Measurements from ENCODE around the gene NFE2.

The NFE2 gene

DNA sequence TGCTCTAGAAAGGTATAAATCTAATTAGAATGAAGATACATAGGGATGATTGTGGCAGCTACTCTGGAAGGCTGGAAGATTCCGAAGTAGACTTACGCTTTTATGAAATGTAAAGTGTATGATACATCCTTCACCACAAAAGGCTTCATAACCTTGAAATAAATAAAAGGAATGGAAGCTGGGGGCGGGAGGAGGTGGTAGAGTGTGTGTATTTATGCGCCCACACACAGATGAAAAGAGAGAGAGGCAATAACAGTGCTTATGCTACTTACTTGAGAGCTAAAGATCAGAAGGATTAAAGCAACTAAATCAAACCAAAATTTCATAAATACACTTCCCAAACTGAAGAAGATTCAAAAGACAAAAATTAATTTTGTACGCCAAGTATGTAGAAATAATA, 51.3 kb downstream of the NFE2 start:
- DNase-seq (ENCODE audit: low spot score): no peak

DNA sequence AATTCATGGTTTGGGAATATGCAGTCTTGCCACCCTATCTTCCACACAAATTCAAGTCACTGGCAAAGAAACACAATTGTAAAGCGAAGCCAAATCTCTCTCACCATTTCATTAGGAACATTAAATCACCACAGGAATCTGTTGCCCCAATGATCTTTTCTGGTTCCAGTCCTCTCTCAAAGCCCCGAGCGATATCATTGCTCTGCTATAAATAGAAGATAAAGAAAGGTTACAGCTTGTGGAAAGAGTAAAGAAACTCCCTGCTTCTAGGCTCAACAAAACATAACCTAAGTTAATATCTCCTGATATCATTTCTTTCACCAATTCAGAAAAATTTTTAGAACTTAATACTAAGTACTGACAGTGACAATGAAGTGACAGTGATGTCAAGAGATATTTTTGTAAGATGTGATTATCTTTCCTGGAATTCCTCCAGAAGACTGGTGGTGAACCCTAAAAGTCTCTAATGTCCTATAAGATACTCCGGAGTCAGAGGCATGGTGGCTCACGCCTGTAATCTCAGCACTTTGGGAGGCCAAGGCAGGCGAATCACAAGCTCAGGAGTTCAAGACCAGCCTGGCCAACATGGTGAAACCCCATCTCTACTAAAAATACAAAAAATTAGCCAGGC, 54.7 kb downstream of the NFE2 start:
- no peak for DNase-seq (ENCODE audit: low spot score)
